GM19395 (cell line): ENCODE data around the gene LRMDA.

ENCODE experiments used
- ATAC-seq: cut with Tn5 transposase; IDR thresholded peaks from one replicate; pipeline ENCODE4 v1.9.1; 2021; ENCODE audit warnings: mild to moderate bottlenecking, moderate library complexity; ENCODE audit not compliant: unreplicated experiment

Gene LRMDA

DNA sequence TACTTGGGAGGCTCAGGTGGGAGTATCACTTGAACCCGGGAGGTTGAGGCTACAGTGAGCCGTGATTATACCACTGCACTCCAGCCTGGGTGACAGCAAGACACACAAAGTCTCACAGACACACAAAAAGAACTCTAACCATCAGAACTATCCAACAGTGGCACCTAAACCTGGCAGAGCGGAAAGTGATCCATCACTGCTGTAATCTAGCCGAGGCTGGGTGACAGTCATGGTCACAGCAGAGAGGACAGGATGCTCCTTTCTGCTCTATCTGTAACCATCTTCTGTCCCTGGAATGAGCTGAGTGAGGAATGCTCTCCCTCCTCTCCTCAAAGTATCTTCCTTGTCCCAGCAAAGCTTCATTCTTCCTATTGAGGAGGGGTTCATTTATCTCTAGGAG lies 656.6 kb downstream of the LRMDA start:
- ATAC-seq, result no peak

DNA sequence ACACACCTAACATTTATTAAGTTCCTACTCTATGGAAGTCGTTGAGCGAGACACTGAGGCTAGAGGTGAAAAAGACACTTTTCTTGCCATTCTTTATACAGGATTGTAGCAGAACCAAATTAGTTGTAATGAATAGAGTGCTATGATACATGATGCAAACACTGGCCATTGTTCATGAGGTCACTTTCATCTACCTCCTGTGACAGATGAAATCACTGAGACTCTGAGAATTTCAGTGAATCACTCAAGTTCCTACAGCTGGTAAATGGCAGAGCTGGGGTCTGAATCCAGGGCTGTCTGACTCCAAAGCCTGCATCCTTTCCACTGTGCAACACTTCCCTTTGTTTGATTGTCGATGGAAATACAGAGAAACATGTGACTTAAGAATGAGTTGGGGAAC lies 657.6 kb downstream of the LRMDA start:
- no peak for ATAC-seq

DNA sequence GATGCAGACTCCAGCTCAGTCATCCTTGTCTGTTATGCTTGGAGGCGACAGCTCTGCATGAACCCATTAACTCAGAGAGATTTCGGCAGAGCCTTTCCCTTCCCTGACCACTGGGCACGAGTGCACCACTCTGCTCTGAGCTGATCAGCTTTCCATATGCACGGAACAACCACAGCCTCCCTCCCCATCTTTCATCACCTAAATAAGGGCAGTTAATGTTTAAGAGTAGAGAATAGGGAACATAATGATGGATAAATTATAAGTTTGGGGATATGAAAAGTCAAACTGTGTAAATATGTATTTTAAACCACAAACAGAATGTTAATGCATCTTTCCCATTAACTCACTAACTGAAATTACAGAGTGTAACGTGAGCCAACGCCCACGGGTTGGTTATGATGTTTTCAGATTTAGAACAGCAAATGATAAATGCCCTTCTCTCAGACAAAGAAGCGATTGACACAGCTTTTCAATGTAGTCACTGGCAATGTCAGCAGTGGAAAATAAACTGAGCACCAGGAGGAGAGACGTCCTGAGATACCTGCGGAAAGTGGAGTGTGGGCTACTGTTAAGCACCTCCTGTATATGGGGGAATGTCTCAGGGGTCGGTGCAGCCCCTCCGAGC lies 658.2 kb downstream of the LRMDA start:
- no peak for ATAC-seq

DNA sequence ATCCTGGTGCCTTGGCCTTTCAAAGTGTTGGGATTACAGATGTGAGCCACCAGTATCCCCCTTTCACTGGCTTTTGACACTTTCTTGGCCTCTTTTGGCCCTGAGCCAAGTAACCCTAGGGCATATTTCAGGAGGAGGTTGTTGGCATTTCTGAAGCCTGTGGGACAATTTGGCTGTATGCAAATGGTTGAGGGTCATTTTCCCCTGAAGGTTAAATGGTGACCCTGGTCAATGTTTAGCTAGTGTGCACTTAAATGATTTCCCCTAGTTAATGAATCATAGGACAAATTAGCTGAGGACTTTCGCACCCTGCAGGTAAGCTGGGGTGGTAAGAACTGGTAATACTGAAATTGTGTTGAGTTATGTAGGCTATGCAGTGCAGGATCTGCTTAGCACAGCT lies 660.5 kb downstream of the LRMDA start:
- no peak for ATAC-seq

DNA sequence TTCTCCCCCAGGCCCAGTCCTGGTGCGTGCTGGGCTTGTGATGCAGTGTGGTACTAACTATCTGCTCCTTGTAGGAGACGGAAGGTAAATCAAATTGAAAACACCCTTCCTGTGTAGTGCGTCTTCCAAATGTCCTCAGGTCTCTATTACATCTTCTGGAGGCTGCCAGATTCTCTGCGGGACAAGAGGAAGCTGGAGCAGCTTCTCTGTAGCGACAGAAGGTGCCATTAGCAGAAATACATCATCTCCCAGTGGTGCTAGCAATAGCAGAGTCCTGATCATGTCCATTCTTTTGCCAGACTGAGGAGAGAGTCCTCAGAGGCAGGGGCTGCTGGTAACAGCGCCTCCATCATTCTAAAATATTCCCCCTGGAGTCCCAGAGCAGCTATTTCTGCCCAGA lies 675.2 kb downstream of the LRMDA start:
- no peak for ATAC-seq

DNA sequence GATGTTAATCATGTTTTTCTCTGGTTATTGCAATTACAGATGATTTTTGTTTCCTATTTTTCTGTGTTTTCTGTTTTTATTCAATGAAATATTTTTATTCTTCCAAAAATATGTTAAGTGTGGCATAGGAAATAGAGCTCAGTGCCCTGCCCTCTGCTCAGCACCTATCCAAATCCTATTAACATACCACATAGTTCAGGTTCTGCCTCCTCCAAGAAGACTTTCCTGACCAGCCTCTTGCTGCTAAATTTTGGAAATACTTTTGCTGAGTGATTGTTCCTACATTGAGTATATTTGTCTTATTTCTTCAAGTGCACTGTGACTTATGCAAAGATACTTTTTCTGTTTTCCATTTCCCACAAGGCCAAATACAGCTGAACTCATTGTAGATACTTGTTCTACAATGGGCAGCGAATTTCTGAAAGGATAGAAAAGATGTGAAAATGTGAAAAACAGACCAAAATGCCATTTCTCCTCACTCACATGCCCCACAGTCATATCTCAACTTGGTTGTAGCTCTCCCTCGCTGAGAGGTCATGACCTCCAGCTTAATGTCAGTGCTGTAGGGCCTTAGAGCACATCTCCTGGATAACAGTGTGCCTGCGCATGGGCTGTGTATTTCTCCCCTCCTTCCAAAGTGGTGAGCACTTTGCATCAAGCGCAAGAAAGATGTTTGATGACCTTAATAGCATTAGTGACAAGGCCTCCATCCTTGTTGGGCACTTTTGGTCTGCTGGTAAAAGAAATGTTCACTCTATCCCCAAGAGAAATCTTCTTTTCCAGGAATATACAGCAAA lies 677.3 kb downstream of the LRMDA start:
- no peak for ATAC-seq

DNA sequence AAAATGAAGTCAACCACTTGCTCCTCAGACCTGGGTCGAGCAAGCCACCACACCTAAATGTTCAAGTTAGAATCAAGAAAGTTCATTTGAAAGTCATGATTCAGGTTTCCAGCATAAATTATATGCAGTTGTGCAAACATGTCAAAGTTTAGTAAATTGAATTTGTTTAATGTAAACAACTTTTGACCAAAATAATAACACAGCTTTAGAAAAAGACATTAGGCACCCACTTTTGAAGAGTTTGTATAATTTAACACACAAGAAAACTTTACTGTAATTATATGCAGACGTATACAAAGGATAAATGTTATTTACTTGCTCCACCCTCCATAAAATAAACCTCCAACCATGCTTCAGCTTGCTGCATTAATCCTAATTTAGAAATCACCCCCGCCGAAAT lies 680.0 kb downstream of the LRMDA start:
- ATAC-seq, result no peak

DNA sequence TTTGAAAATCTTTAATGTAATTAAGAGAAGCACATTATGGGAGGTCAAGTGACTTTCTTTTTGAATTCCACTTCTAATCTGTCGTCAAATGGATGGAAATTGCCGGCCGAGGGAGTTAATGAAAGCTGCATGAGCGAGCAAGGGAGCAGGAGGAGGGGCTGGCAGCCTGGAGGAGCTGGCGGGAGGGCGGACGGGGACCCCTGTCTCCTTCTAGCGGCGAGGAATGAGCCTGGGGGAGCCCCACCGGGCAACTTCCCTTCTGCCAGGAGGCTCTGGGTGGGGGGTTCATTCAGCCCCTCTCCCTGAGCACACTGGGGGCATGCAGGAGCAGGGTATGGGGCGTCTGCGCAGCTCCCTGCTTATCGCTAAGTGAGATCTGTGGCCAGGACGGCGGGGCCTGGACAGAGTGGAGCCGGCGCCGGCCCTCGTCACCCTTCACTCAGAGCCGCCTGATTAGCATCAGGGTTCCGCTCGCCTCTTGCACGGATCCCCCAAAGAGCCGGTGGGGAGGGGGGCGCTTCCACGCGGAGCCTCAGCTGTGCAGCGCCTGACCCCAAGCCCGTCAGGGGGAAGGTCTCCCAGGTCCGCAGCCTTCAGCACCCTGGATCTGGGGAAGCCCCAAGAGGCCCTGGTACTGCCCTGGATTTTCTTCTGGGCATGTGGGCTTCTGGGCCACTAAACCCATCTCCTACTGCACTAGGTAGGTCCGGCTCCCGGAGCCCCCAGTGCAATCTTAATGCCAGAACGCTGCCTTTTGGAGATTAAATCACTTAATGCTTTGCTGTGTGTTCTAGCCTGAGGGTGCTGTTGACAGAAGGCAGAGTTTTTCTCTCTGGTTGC lies 680.8 kb downstream of the LRMDA start:
- no peak for ATAC-seq

DNA sequence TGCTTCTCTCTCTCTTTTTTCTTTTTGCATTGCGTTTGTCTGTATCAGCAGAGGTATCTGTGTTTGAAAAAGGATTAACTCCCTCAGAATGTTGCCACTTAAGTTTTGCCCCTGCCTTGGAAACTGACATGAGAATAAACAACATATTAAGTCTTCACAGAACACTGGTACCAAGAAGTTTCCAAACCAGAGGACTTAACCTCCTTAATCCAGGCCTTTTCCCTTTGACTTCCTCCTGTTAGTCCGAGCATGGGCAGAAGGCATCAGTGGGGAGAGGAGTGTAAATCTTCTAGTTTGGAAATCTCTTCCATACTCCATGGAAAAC lies 681.4 kb downstream of the LRMDA start:
- no peak for ATAC-seq

DNA sequence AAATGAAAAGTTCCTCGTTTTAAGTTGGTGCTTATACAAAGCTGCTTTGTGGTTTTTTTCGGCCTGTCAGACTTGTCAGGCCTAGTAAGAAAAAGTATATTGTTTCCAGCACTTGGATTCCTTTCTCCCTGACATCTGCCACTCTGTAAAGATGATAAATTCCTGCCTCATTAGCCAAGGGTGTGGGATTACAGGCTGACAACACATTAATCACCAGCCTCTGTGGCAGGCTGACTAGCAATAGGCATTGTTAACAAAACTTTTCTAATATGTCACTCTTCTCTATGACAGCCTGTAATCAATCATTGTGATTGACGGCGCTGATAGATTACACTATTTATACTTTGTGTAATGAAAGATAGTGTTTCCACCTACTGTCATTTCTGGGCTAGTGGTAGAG lies 682.5 kb downstream of the LRMDA start:
- no peak for ATAC-seq

DNA sequence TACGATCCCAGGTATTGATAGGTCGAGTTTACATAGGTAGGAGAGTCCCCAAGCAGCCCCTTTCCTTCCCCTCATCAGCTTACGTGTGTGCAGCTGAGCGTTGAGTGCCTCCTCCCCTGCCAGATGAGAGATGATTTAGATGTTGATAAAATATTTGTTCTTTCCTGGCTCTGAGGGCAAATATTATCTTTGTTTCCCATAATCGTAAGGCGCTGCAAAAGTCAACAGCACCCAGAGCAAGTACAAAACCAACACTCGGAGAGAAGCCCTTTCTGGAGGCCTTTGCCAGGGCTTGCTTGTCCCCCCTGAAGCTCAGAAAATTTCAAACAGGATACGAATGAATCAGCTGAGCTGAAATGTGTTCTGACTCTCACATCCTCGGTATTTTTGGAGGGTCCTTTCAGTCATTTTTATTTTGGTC lies 683.2 kb downstream of the LRMDA start:
- no peak for ATAC-seq

DNA sequence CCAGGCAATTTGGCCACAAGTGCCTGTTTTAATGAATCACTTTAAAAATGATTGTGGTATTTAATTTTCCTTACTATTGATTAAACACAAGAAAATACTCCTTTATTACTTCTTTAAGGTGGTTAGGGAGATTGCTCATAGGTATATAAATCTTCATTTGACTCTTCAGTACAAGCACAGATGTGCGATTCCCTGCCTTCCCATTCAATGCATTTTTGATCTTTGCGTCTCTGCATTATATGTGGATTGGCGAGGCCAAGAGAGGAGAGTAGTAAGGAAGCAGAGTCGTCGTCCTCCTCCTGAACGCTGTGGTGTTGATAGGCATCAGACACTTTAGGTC lies 683.7 kb downstream of the LRMDA start:
- ATAC-seq, result no peak

DNA sequence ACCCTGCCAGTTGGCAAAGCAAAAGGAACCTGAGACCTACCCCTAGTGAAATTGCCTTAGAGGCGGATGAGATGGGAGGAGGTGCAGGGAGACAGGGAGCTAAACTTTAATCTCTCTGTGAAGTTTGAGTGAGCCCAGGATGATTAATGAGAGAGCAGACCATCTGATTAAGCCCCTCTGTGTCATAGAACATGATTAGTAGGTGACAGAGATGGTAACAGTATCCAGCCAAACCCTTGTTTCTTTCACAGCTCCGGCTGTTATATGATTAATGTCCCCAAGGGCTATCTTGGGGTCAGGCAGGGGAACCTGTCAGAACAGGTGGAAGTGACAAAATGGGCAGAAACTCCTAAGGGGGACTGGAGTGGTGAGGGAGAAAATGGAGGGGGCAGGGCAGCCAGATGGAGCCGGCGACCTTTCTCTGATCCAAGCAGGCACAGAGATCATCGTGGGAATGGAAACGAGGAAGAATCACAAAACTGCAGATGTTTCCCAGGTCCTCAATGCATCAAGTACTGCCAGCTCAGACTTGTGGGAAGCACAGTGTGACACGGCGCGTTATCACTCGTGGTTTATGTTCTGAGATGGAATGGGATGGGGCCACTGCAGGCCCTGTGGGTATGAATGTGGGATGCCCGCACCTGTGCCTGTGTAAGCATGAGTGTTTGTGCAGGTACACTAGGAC lies 684.2 kb downstream of the LRMDA start:
- no peak for ATAC-seq

DNA sequence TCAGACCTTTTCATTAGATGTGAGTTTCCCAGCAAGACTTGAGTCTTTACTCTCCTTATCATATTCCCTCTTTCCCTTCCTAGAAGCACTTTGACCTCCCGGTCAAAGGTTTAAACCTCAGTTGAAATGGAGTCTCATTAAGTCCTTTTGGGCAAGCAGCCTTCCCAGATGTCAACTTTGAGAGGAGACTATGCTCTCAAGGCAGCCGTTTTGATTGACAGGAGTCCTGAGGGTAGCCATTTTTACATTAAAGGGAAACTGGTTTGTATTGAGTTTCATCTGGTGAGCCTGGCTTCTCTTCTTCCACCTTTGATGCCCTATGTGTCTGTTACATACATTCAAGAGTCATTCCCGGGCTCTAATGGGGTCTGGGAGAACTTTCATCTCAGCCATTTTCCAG lies 685.1 kb downstream of the LRMDA start:
- ATAC-seq, result no peak

DNA sequence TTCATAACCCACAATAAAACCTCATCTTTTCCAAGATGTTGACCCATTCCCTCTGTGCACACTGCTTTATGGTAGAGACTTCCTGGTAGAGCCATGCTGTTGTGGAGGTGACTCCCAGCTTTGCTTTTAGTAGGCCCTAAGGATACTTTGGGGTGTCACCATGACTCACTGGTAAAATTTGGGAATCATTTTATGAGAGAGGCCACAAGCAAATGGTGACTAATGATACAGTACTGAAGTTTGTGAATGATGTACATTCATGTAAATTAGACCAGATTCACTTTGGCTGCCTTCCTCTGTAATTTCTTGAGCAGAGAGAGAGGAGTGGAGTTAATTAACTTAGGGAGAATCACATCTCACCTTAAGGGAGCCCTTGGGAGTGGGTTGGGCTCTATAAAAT lies 686.5 kb downstream of the LRMDA start:
- ATAC-seq, result no peak

DNA sequence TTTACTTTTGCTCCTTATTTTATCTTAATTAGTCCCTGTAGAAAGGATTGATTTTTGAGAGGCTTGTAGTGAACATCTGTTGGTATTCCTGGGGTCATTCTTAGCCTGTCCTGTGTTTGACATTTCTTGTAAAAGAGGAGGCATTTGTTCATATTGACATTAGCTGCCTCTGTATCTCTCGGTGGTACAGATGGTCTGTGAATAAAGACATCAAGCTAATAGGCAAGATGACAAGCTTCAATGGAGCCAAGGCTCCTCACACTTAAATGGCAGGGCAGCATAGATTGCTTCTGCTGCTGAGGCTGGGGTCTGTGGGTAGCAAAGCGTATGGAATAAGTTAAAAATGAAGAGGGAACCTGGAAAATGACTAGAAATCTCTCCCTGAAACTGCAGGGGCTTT lies 687.6 kb downstream of the LRMDA start:
- ATAC-seq, result no peak

DNA sequence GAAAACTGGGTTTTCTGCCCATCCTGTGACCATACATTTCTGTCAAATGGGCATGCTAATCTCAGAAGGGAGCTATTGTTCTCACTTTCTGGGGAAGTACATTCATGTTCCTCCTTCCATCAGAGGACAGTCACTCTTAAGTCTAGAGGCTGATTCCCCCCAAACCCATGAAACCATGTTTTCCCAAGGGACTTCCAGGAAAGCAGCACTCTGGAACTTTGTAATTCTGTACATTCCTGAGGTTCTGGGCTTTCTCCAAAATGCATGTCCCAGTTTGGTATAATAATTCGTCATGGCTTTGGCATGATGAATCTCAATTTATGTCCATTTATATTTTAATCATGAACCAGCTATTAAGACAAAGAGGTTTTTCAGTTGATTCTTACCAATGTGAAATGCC lies 688.1 kb downstream of the LRMDA start:
- ATAC-seq, result no peak

DNA sequence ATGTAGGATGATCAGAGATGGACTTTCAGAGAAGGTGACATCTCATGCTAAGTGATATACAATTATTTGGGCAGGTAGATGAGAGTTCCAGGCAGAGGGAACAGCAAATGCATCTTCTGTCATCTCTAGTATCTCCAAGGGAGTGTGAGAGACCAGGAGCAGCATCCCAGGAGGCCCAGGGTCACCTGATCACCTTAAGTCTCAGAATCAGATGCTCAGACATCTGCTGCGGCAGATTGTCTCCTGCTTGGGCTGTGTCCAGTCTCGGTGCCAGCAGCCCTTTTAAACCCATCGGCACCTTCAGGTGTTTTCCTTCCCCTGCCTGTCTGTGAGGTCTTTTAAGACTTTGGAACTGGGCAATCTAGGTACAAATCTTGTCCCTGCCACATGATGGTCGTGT lies 690.6 kb downstream of the LRMDA start:
- no peak for ATAC-seq

DNA sequence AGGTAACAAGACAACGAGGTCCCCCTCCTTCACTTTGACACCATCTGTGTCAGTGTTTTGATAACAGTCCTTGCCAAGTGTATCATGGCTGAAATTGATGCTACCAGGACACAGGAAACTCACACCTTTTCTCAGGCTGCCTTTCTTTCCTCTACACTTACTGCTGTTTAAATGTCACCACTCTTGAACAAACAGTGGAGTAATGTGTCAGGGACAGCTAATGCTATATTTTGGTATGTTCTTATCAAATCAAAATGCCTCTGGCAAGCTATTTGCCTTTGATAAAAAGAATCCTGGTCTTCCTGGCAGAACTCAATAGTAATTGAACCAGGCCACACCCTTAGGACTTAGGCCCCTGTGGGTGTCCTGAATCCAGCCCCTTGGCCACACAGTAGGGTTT lies 692.9 kb downstream of the LRMDA start:
- ATAC-seq, result no peak

DNA sequence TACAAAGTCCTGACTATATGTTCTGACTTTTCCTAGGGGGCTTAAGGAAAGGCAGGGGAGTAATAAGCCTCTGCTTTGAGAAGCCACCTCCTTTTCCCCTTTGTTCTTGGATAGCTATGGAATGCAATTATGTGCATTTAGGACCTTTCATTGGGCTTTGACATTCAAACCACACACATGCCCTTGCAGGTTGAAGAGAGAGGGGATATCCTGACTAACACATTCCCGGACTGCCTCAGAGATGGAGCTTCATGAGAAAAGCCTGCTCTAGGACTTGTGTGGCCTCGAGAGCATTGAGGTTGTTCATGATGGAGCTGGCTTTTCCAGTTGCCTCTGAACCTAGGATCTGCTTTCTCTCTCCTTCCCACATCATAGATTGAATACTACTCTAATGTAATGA lies 694.5 kb downstream of the LRMDA start:
- no peak for ATAC-seq
